ENCODE data around the gene HOXD3. TPM values are rescaled to one million over a fixed set of nuclear protein-coding genes. Genes with fewer than 3 reads are reported as not detected.

HOXD3 gene
- total RNA-seq, 1 donor from 2014 or later, result 1.9 TPM

DNA sequence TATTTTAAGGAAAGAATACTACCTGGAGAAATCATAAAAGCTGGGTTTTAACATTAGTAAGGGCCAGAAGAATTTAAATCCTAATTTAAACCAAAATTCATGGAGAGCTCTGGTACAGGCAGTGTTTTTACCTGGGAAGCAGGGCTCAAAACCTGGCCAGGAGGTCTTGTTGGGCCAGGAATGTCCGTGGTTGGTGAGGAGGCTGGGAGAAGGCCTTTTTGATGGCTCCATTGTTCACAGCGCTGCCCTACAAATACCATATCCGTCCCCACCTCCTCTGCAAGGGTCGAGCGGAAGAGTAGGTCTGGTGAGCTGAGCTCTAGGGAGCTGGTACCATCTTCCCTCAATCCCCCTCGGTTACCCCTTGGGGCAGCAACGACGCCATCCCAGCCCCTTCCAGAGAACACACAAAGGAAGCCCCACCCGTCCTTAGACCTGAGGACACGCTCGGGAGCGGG, 20.5 kb downstream of the HOXD3 start:
- no peak for DNase-seq

DNA sequence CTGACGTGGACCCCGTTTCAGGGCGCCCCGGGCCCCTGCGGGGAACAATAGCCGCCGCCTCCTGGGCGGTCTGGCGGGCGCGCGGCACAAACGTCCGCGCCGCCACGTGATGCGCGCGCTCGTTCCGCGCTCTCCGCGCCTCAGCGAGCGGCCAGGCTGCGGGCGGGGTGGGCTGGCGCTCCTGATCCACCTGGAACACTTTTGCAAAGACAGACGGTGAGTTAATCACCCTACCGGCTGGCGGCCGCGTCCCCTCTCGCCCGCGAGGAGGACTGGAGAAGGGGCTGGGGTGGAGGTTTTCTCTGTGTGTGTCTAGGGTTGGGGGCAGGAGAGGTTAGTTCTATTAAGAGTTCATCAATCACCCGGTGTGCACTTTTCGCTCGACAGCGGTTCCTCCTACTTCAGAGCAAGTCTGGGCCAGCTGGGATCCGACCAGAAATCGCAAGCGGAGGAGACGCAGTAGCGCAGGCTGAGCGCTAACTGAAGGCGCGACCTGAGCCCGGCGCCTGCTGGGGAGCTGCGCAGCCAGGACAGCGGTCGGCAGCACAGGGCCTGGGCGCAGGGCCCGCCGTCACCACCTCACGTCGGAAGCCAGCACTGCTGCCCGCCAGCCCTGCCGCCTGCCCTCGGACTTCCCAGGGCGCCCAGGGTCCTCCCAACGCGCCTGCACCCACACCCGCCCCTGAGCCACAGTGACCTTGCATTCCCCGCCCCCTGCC, 21.1 kb downstream of the HOXD3 start:
- DNase-seq, result no peak

DNA sequence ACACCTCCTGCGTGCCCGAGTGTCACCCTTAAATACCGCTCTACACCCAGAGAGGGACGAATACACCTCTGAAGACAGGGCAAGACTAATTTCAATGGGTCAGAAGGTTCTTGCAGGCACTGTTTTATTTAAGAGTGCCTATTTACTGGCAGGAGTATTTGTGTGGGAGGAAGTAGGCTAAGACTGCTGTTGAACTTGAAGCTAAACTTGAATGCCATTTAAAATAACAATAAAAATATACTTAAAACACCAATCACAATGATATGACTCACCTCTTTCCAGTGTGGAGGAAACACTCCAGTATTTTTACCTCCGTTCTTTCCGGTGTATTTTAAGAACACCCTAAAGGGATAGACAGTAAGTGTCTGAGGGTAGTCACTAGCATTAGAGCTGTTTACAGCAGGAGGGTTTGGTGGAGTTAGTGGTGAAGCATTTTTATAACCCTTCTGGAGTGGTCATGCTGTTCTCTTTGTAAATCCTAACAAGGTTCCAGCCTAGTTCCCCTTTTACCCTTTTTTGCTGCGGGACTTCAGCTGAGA, 21.7 kb downstream of the HOXD3 start:
- DNase-seq, result no peak

DNA sequence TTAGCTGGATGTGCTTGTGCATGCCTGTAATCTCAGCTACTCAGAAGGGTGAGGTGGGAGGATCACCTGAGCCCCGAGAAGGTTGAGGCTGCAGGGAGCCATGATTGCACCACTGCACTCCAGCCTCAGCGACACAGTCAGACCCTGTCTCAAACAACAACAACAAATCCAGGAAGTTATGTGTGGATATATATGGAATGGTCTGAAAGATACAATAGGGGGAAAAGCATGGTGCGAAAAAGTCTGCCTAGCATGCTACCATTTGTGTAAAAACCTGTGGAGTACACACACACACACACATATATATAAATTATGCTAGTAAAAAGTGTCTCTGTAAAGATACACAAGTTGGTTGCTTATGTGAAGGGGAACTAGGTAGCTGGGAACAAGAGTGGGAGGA, 24.4 kb downstream of the HOXD3 start:
- no peak for DNase-seq

DNA sequence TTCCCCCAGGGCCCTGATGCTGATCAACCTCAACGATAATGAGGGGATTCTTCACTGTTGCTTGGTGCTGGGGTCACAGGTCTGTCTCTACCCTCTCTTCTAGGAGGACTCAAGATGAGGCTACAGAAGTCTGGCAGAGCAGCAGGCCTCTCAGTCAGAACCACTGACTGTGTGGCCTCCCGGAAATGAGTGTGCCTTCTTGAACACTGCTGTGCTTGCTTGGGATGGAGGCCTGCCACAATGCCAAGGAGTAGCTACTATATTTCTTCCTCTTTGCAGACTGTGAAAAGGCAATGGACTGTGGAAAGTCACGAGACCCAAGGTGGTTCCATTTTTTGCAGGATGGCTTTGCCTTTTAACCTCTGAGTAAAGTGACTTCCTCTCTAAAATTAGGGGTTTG, 25.6 kb downstream of the HOXD3 start:
- DNase-seq, result no peak

DNA sequence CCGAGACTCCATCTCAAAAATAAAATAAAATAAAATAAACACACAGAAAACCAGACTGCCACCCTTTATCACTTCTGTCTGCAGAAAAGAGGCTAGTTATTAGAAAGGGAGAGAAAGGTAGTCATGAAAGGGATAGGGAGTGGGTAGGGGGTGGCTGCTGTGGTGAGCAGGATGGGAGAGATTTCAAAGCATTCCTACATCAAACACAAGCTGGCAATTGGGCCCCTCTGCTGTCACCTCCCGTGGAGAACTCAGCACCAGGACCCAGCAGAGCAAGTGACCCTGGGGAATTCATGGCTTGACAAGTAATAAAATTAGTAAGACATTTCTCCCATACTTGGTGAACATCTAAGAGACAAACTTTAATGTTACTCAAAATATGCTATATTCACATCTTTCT, 27.6 kb downstream of the HOXD3 start:
- no peak for DNase-seq

DNA sequence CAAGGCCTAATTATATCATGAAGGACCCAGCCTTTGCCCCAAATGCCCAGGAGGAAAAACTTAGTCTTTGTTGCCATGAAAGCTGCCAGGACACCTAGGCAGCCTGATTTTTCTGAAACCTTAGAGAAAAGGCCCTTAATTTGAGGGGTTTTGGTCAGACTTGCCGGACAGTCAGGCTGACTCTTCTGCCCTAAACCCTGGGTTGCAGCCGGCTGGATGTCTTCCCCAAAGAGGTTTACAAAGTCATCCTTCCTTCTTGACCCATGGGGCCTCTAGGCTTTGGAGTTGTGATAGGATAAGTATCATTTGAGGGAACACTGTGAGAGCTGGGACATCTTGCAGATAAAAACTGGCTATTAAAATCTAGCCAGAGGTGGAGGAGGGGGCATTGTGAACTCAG, 28.9 kb downstream of the HOXD3 start:
- DNase-seq, result no peak

DNA sequence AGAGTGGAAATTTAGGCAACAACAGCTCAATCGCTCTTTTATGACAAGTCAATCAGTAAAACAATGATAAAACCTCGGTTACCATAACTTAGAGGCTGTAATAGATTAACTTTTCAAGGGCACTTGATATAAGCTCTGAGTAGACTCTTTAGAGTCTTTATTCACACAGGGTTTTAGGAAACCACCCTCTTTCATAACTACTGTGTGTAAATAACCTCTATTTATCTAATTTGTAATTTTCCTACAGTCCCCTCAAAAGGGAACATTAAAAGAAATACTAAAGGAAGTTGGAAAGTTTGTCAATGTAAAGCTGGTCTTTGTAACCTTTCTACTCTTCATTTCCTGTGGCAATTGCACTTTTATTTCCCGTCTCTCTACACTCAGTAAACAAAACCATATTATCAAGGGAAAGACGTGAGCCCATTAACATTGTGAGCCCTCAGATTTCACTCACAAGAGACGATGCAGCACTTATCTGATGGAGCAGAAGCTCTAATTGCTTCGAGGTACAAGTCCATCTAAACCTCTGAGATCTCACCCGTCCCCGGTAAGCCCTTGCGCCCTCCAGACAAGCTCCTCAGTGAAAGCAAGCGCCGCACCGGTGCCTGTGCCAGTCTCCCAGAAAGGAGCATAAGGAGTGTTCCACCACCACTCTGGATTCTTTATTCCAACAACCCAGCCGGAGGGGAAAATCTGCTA, 30.2 kb downstream of the HOXD3 start:
- no peak for DNase-seq

DNA sequence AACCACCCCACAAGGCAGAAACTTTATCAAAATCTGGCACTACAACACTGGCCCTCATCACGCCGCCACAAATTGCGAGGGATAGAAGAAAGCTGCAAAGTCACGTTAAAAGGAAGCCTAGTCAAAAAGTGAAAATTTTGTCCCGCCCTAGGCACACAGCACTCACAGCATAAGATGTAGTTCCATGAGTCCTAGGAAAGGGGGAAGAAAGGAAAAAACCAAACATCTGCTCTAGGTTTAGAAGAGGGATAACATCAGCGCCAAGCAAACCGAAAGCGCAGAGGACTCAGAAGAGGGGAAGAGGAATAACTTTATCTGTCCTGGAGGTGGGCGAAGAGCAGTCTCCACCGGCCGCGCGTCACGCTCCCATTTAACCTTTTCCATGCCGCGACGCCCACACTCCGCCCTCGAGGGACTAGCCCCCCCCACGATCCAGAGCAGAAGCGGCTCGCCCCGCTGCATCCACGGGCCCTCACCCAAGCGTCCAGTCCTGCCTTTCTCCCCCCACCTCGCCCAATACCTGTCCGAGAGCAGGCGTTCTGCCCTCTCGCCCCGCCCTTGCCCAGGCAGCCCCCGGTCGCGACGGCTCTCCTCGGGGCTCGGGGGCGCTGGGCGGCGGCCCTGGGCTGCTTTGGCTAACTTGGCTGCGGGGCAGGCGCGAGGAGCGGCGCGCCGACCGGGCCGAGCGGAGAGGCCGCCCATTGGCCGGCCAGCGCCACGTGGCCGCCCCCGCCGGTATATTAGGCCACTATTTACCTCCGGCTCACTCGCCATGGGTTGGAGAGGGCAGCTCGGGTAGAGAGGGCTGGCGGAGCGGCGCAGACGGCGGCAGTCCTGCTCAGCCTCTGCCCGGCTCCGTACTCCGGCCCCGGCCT, 31.0 kb downstream of the HOXD3 start, which contains the start of gene HOXD1:
Gene HOXD1, plus strand, starts transcription at position 770 of the 875 bp plus-strand sequence. CDS start 134 bp downstream, outside the sequence.
- no peak for DNase-seq

DNA sequence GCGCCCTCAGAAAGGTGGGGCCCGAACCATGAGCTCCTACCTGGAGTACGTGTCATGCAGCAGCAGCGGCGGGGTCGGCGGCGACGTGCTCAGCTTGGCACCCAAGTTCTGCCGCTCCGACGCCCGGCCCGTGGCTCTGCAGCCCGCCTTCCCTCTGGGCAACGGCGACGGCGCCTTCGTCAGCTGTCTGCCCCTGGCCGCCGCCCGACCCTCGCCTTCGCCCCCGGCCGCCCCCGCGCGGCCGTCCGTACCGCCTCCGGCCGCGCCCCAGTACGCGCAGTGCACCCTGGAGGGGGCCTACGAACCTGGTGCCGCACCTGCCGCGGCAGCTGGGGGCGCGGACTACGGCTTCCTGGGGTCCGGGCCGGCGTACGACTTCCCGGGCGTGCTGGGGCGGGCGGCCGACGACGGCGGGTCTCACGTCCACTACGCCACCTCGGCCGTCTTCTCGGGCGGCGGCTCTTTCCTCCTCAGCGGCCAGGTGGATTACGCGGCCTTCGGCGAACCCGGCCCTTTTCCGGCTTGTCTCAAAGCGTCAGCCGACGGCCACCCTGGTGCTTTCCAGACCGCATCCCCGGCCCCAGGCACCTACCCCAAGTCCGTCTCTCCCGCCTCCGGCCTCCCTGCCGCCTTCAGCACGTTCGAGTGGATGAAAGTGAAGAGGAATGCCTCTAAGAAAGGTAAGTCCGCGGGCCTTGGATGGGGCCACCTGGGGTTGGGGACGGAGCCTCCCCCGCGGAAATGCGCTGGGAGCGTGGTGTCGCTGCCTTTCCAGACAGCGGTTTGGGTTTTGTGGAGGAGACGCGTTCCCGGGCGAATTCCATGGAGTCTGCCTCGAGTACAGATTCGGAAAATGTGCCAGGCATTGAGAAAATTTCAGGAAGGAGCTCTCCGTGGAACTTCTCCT, 31.9 kb downstream of the HOXD3 start:
- DNase-seq, result no peak

DNA sequence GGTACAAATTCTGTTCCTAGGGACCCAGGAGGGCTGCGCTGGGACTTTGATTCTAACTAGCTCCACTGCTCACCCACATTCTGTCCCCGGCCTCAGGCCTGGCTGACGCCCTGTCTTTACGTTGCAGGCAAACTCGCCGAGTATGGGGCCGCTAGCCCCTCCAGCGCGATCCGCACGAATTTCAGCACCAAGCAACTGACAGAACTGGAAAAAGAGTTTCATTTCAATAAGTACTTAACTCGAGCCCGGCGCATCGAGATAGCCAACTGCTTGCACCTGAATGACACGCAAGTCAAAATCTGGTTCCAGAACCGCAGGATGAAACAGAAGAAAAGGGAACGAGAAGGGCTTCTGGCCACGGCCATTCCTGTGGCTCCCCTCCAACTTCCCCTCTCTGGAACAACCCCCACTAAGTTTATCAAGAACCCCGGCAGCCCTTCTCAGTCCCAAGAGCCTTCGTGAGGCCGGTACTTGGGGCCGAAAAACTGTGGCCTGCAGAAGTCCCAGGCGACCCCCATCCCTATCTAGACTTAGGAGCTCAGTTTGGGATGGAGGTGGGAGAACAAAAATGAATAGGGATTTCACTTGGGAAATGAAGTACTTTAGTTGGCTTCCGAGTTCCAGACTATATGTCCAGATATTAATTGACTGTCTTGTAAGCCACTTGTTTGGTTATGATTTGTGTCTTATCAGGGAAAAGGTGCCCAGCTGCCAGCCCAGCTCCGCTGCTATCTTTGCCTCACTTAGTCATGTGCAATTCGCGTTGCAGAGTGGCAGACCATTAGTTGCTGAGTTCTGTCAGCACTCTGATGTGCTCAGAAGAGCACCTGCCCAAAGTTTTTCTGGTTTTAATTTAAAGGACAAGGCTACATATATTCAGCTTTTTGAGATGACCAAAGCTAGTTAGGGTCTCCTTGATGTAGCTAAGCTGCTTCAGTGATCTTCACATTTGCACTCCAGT, 32.9 kb downstream of the HOXD3 start:
- DNase-seq, result no peak

DNA sequence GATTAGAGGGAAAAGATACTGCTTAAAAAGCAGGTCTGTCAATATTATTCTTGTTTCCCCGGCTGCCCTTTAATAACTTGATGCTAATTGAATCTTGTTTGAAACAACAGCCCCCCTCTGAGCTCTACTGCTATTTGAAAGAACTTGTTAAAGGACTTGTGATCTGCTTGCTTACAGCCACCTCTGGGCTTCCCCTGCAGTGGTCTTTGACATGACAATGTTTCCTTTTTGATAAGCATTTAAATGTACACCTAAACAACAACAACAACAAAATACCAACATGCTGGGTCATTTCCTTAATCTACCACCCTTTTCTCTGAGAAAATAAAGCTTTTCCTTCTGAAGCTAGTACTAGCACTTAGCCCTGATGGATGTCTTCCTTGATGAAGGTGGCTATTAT, 35.2 kb downstream of the HOXD3 start:
- DNase-seq, result no peak

DNA sequence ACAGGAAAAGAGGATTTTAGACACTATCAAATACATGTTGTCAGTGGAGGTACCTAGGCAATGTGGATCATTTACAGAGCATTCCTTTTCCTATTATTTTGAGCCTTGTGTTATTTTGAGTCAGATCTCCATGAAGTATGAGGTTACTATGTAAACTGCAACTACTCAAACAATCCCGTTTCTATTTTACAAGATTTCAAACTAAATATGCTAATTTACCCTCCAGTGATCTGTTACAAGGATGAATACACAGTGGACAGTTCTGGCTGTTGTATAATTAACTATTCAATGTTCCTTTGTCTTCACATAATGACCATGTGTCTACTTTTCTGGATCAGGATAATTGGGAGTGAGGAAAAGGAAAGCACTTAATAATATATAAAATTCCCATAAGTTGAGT, 35.9 kb downstream of the HOXD3 start:
- no peak for DNase-seq

DNA sequence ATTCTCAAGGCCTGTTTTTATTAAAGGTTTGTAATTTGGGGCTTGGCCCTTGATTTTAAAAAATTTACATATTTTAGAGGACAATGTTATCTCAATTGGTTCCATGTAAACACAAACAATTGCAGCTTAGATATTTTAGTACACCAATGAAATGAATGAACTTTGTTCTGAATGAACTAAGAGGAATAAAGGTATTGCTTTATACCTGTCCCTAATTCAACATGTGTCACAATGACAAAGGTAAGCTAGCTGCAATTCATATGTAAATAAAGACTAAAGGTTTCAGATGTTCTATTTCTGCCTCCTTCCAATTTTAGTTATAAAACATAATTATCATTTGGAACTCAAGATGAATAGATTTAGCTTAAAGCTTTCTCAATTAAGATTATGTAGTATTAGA, 42.8 kb downstream of the HOXD3 start:
- no peak for DNase-seq

DNA sequence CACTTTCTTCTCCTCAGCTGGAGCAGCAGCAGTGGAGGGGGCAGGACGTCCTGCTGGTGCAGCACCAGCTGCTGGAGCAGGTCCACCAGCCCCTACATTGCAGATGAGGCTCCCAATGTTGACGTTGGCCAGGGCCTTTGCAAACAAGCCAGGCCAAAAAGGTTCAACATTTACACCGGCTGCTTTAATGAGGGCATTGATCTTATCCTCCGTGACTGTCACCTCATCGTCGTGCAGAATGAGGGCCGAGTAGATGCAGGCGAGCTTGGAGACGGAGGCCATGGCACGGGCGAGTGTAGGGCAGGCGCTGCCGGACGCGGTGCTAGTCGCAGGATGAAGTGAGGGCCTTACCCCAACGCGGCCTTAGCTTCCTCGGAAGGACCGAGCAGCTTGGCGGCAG, 43.9 kb downstream of the HOXD3 start:
- no peak for DNase-seq

DNA sequence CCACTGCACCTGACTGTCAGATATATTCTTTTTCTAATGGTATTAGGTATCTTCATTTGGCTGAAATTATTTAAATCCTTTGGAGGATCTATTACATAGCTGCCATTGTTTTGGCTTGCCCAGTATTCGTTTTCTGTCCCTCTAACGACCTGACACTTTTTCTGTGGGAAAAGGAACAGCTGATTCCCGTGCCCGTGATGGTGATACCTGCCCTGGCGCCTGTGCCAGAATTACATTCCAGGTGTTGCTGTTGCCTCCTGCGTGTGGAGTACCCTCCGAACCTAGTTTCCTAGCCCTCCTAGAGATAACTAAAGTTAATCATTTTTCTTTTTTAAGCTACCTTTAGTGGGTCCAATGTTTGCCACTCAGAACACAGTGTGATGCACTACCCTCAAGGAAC, 45.4 kb downstream of the HOXD3 start:
- no peak for DNase-seq

DNA sequence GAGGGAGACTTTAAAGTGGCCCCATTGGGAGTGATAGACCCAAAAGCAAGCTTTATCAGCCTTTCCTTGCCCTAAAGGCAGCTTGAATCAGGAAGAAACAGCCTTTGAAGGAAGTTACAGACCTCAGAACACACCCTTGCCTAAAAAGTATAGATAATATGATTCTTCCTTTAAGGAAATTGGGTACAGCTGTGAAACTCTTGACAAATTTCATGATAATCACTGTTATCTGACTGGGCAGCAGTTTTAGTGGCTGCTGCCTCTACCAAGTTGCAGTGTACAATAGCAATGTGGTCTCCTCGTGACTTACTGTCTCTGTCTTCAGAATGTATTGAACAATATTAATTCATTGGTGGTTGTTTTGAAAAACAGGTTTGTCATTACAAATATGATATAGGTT, 48.0 kb downstream of the HOXD3 start:
- no peak for DNase-seq

DNA sequence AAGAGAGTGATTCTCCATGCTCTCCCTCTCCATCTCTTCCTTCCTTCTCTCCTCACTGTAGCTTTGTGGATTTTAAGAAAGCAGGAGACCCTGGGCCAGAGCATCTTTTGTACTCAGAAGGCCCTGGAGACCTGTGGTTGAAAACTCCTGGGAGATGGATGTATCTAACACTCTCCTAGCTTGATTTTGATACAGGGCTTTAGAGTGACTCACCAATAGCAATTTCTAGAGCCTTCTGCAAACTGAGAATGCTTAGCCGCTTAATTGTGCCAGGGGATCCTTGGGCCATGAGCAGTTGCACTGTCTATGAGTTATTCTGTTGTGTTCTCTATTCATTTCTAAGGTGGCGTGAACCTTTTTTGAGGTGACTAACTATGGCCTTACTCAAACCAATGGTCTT, 49.0 kb downstream of the HOXD3 start:
- no peak for DNase-seq

DNA sequence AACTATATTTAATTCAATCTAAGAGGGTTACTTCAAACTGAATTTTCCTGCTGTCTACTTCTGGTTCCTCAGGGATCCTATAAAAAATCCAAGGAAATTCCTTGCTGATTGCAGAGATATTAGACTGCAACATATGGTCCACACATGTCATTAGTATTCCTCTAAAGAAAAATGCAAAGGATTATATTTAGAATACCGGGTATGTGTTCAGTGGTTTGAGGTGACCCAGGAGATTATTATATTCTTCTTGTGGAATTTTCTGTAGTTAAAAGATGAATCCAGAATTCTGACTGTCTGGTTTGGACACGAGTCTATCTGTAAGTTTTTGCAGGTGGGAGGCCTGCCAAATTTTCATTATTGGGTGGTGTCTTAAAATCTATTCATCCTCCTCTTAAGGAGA, 49.6 kb downstream of the HOXD3 start:
- peak; percentile 10 for DNase-seq

DNA sequence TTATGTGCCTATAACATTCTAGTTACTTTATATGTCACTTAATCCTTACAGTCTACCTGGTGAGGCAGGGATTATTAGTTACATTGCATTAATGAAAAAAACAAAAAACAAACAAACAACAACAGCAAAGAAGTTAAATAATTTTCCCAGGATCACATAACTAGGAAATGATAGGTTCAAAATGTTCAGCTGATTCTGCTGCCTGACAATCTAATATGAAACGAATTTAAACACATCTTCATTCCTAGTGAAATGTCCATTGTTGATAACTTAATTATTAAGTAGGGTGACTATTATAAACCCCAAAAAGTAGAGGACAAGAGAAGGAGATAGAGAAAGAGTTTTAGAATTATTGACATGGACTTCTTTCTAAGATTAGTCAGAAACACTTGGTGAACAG, 54.0 kb downstream of the HOXD3 start:
- no peak for DNase-seq
